ENCODE results near the gene PPIH. TPM values are rescaled to one million over a fixed set of nuclear protein-coding genes. Genes with fewer than 3 reads are reported as not detected.
A peak's percentile ranks its signal among the peaks of the same experiment; 100 is the strongest.

The PPIH gene
- total and polyA plus RNA-seq, 10 of the 15 experiments (the other 5 are each of a cell fraction or from before 2014, with no cell fraction given) = 75.1 to 172 (median 122) TPM

DNA sequence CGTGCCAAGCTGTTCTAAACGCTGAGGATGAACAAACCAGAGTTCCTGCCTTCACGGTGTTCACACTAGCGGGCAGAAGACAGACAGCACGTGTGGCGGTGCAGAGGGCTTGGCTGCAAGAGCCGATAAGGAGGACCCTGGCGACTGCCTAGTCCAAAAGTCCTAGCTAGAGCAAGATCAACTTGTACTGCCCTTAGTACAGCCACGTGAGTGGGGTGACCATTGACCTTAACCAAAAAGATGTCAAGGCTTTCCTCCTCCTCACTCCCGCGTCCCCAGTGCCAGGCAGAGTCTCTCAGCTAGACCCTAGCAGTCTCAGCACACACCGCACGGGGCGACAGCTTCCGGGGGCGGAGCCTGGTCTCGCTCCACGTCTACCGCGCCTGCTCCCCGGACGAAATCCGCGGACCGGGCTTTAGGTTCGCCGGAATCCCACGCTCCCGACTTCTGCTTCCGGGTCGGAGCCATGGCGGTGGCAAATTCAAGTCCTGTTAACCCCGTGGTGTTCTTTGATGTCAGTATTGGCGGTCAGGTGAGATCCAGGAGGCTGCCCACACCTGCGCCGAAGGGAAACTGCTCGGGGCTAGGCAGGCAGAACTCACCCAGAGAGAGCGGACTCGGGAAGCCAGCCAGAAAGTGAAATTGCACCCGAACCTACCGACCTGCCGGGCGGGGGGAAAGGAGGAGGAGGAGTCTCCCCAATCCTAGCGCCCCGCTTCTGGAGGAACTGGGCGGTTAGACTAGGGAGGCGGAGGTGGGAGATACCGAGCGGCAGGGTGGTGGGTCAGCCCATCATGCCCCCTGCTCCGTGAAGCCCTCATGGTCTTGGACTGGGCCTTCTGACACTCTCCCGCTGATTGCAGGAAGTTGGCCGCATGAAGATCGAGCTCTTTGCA, at the start of gene PPIH (continued):
- TF ChIP-seq MYC (IDR thresholded peaks at IDR 0.05; ENCODE audit: insufficient read depth, insufficient read length, insufficient replicate concordance, low read length, severe bottlenecking) (peak; percentile 39), SP1 (IDR thresholded peaks at IDR 0.05; ENCODE audit: low read depth, low read length) (peak; percentile 92), ZZZ3 (IDR thresholded peaks at IDR 0.05; ENCODE audit: control insufficient read depth, insufficient read length, low read depth) (no peak), ASH2L (IDR thresholded peaks at IDR 0.05; ENCODE audit: borderline replicate concordance, low read depth) (no peak), MYB (IDR thresholded peaks at IDR 0.05; ENCODE audit: borderline replicate concordance, low read depth, low read length) (no peak), JUNB (IDR thresholded peaks at IDR 0.05) (no peak), NFIC (IDR thresholded peaks at IDR 0.05; ENCODE audit: low read depth, low read length) (no peak), YBX1 (IDR thresholded peaks at IDR 0.05) (no peak), CREM (IDR thresholded peaks at IDR 0.05; ENCODE audit: low read depth) (peak; percentile 82), HDGF (IDR thresholded peaks at IDR 0.05) (0 out of 2 replicates have a peak, but pooled peaks have one; percentile 34), RAD21 (IDR thresholded peaks at IDR 0.05; ENCODE audit: insufficient read depth, low read depth, low read length) (no peak), EZH2 (IDR thresholded peaks at IDR 0.05; ENCODE audit: borderline replicate concordance, control insufficient read depth, low read depth, low read length) (no peak)
- TF ChIP-seq, protein P1, sequence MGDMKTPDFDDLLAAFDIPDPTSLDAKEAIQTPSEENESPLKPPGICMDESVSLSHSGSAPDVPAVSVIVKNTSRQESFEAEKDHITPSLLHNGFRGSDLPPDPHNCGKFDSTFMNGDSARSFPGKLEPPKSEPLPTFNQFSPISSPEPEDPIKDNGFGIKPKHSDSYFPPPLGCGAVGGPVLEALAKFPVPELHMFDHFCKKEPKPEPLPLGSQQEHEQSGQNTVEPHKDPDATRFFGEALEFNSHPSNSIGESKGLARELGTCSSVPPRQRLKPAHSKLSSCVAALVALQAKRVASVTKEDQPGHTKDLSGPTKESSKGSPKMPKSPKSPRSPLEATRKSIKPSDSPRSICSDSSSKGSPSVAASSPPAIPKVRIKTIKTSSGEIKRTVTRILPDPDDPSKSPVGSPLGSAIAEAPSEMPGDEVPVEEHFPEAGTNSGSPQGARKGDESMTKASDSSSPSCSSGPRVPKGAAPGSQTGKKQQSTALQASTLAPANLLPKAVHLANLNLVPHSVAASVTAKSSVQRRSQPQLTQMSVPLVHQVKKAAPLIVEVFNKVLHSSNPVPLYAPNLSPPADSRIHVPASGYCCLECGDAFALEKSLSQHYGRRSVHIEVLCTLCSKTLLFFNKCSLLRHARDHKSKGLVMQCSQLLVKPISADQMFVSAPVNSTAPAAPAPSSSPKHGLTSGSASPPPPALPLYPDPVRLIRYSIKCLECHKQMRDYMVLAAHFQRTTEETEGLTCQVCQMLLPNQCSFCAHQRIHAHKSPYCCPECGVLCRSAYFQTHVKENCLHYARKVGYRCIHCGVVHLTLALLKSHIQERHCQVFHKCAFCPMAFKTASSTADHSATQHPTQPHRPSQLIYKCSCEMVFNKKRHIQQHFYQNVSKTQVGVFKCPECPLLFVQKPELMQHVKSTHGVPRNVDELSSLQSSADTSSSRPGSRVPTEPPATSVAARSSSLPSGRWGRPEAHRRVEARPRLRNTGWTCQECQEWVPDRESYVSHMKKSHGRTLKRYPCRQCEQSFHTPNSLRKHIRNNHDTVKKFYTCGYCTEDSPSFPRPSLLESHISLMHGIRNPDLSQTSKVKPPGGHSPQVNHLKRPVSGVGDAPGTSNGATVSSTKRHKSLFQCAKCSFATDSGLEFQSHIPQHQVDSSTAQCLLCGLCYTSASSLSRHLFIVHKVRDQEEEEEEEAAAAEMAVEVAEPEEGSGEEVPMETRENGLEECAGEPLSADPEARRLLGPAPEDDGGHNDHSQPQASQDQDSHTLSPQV (IDR thresholded peaks at IDR 0.05) = no peak
- TF ChIP-seq, protein P2, sequence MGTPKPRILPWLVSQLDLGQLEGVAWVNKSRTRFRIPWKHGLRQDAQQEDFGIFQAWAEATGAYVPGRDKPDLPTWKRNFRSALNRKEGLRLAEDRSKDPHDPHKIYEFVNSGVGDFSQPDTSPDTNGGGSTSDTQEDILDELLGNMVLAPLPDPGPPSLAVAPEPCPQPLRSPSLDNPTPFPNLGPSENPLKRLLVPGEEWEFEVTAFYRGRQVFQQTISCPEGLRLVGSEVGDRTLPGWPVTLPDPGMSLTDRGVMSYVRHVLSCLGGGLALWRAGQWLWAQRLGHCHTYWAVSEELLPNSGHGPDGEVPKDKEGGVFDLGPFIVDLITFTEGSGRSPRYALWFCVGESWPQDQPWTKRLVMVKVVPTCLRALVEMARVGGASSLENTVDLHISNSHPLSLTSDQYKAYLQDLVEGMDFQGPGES (IDR thresholded peaks at IDR 0.05) = no peak
- TF ChIP-seq, protein P3, sequence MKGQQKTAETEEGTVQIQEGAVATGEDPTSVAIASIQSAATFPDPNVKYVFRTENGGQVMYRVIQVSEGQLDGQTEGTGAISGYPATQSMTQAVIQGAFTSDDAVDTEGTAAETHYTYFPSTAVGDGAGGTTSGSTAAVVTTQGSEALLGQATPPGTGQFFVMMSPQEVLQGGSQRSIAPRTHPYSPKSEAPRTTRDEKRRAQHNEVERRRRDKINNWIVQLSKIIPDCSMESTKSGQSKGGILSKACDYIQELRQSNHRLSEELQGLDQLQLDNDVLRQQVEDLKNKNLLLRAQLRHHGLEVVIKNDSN (IDR thresholded peaks at IDR 0.05; ENCODE audit: borderline replicate concordance, extremely low read length, insufficient read depth, low read depth, low read length) = peak; percentile 20
- TF ChIP-seq, protein P4, sequence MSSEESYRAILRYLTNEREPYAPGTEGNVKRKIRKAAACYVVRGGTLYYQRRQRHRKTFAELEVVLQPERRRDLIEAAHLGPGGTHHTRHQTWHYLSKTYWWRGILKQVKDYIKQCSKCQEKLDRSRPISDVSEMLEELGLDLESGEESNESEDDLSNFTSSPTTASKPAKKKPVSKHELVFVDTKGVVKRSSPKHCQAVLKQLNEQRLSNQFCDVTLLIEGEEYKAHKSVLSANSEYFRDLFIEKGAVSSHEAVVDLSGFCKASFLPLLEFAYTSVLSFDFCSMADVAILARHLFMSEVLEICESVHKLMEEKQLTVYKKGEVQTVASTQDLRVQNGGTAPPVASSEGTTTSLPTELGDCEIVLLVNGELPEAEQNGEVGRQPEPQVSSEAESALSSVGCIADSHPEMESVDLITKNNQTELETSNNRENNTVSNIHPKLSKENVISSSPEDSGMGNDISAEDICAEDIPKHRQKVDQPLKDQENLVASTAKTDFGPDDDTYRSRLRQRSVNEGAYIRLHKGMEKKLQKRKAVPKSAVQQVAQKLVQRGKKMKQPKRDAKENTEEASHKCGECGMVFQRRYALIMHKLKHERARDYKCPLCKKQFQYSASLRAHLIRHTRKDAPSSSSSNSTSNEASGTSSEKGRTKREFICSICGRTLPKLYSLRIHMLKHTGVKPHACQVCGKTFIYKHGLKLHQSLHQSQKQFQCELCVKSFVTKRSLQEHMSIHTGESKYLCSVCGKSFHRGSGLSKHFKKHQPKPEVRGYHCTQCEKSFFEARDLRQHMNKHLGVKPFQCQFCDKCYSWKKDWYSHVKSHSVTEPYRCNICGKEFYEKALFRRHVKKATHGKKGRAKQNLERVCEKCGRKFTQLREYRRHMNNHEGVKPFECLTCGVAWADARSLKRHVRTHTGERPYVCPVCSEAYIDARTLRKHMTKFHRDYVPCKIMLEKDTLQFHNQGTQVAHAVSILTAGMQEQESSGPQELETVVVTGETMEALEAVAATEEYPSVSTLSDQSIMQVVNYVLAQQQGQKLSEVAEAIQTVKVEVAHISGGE (CRISPR knock-in tag; IDR thresholded peaks at IDR 0.05) = peak; percentile 68
- TF ChIP-seq, protein P5, sequence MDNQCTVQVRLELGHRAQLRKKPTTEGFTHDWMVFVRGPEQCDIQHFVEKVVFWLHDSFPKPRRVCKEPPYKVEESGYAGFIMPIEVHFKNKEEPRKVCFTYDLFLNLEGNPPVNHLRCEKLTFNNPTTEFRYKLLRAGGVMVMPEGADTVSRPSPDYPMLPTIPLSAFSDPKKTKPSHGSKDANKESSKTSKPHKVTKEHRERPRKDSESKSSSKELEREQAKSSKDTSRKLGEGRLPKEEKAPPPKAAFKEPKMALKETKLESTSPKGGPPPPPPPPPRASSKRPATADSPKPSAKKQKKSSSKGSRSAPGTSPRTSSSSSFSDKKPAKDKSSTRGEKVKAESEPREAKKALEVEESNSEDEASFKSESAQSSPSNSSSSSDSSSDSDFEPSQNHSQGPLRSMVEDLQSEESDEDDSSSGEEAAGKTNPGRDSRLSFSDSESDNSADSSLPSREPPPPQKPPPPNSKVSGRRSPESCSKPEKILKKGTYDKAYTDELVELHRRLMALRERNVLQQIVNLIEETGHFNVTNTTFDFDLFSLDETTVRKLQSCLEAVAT (IDR thresholded peaks at IDR 0.05) = peak; percentile 81
